Keratinocyte (primary cell): ENCODE measurements around the gene TMEM74B. TPM values are rescaled to one million over a fixed set of nuclear protein-coding genes. Genes with fewer than 3 reads are reported as not detected.

Source experiments
- DNase-seq: peaks from one replicate; pipeline ENCODE4 v3.0.0-alpha.2; 2011; ENCODE audit warnings: low read depth, missing footprints, low spot score
- FAIRE-seq: peaks from 2 replicates; lab custom pipeline; 2011; peaks lifted over from hg19 to GRCh38; lab: Jason Lieb, UNC
- H2AFZ ChIP-seq: 2 replicates; pipeline ENCODE4 v1.6.0; 2012; ENCODE audit warnings: low read length, control low read depth, inconsistent platforms; ENCODE audit not compliant: control insufficient read depth
- H3K27ac ChIP-seq: 2 replicates; pipeline ENCODE4 v1.5.1; 2011; ENCODE audit warnings: low read length; ENCODE audit not compliant: control insufficient read depth, insufficient read depth
- H3K27me3 ChIP-seq: 3 replicates; pipeline ENCODE4 v1.6.0; 2011; ENCODE audit warnings: low read length; ENCODE audit not compliant: control insufficient read depth, insufficient read depth; ENCODE audit errors: extremely low read depth
- H3K36me3 ChIP-seq, 2 experiments: 2 replicates in 1 of 2; 3 replicates in 1 of 2; pipeline ENCODE4 v1.5.1; 2011; ENCODE audit warnings: low read length in 2 of 2, mild to moderate bottlenecking in 1 of 2; ENCODE audit not compliant: control insufficient read depth in 2 of 2, insufficient read depth in 2 of 2; ENCODE audit errors: extremely low read depth in 1 of 2
- H3K4me1 ChIP-seq: 3 replicates; pipeline ENCODE4 v1.5.1; 2011; ENCODE audit warnings: low read length; ENCODE audit not compliant: control insufficient read depth, insufficient read depth; ENCODE audit errors: extremely low read depth
- H3K4me2 ChIP-seq: 3 replicates; pipeline ENCODE4 v1.6.0; 2011; ENCODE audit warnings: low read depth, low read length; ENCODE audit not compliant: control insufficient read depth, insufficient read depth; ENCODE audit errors: extremely low read depth
- H3K4me3 ChIP-seq, 3 experiments: fragments of 200-600 bp in 1 of 3; sonication (generic) in 1 of 3; 2 replicates in 2 of 3; 3 replicates in 1 of 3; pipeline ENCODE4 v1.5.1; 2011 to 2016; ENCODE audit warnings: low read length in 3 of 3, mild to moderate bottlenecking in 3 of 3, control low read depth in 2 of 3, inconsistent platforms in 1 of 3, low read depth in 1 of 3, mixed read lengths in 1 of 3, mixed run types in 1 of 3, moderate library complexity in 1 of 3; ENCODE audit not compliant: control insufficient read depth in 2 of 3, insufficient read depth in 2 of 3; ENCODE audit errors: extremely low read depth in 1 of 3
- H3K79me2 ChIP-seq: 2 replicates; pipeline ENCODE4 v1.6.0; 2012; ENCODE audit warnings: low read length; ENCODE audit not compliant: control insufficient read depth, insufficient read depth
- H3K9ac ChIP-seq: 3 replicates; pipeline ENCODE4 v1.6.0; 2011; ENCODE audit warnings: low read length; ENCODE audit not compliant: control insufficient read depth, insufficient read depth; ENCODE audit errors: extremely low read depth
- H3K9me1 ChIP-seq: 3 replicates; pipeline ENCODE4 v1.6.0; 2011; ENCODE audit warnings: low read length; ENCODE audit not compliant: control insufficient read depth, insufficient read depth; ENCODE audit errors: extremely low read depth
- H3K9me3 ChIP-seq: 2 replicates; pipeline ENCODE4 v1.5.1; 2012; ENCODE audit warnings: low read depth, low read length; ENCODE audit not compliant: control insufficient read depth
- H4K20me1 ChIP-seq: 3 replicates; pipeline ENCODE4 v1.6.0; 2011; ENCODE audit warnings: low read length; ENCODE audit not compliant: control insufficient read depth, insufficient read depth; ENCODE audit errors: extremely low read depth
- CTCF ChIP-seq, 3 experiments: IDR thresholded peaks in 1 of 3; conservative IDR thresholded peaks in 1 of 3; optimal IDR thresholded peaks in 1 of 3; 2 replicates in 2 of 3; 3 replicates in 1 of 3; pipeline versions ENCODE3 to v1.5.1; 2011; ENCODE audit warnings: low read length in 3 of 3, mild to moderate bottlenecking in 3 of 3, moderate library complexity in 2 of 3, control low read depth in 1 of 3, inconsistent platforms in 1 of 3; ENCODE audit not compliant: insufficient read depth in 2 of 3; ENCODE audit errors: extremely low read depth in 1 of 3
- EZH2 ChIP-seq: IDR thresholded peaks from one replicate; pipeline ENCODE4 v1.6.1; 2012; ENCODE audit warnings: inconsistent platforms, mild to moderate bottlenecking, low read length, moderate library complexity
- dilution Hi-C: fragments of 300-500 bp; cut with MboI; formaldehyde crosslinking; loops from one replicate; pipeline ENCODE4 v1.7.0; 2020; ENCODE audit warnings: low sequenced_read_pairs; ENCODE audit not compliant: extremely low pct_ligation_motif_present
- polyA plus RNA-seq, 5 experiments: library from polyadenylated mRNA; depleted of rRNA in 3 of 5; stranded (reverse) in 3 of 5; stranded (forward) in 1 of 5; unstranded in 1 of 5; fragments of >200 nt; gene quantifications; 1 replicate in 1 of 5; 2 replicates in 3 of 5; 3 replicates in 1 of 5; pipeline versions ENCODE4 v1.2.1 to v1.2.3, GENCODE V29; 2011 to 2012; ENCODE audit warnings: missing spikeins in 2 of 5, low read depth in 1 of 5, low replicate concordance in 1 of 5

Gene TMEM74B
- polyA plus RNA-seq, 1 donor (not counting 4 experiments of a cell fraction or from before 2014, with no cell fraction given) = 0.58 TPM

DNA sequence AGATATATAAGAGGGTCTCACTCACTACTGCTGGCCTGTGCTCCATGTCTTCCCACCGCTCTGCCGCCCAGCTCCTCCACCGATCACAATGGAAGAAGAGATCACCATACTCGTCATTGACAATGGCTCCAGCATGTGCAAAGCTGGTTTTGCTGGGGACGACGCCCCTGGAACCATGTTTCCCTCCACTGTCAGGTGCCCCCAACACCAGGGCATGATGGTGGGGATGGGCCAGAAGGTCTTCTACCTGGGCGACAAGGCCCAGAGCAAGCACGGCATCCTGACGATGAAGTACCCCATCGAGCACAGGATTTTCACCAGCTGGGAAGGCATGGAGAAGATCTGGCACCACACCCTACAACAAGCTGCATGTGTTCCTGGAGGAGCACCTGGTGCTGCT is 24.3 kb downstream of the TMEM74B start:
- TF ChIP-seq EZH2 = no peak
- TF ChIP-seq CTCF (optimal IDR thresholded peaks at IDR 0.05 in 1 of 3, IDR thresholded peaks at IDR 0.05 in 1 of 3, conservative IDR thresholded peaks at IDR 0.05 in 1 of 3; ENCODE audit: extremely low read depth in 1 of 3, insufficient read depth in 2 of 3, low read length in 3 of 3) = no peak
- peaks cover 30 to 31% of the 10 kb centered on the region in 2 experiments for H3K36me3 ChIP-seq
- DNase-seq = no peak
- no peaks in the 10 kb centered on the region for H3K27me3 ChIP-seq
- H3K4me2 ChIP-seq = no peak overlapping the region
- no peaks in the 10 kb centered on the region for H3K9me1 ChIP-seq
- no peak overlapping the region for H3K4me3 ChIP-seq
- no peak overlapping the region for H2AFZ ChIP-seq
- no peaks in the 10 kb centered on the region for H3K79me2 ChIP-seq
- FAIRE-seq = no peak
- H3K27ac ChIP-seq = no peak overlapping the region
- H4K20me1 ChIP-seq = peaks cover 2% of the 10 kb centered on the region
- no peaks in the 10 kb centered on the region for H3K9me3 ChIP-seq
- dilution Hi-C loops = no loop called here
- H3K9ac ChIP-seq = no peak overlapping the region
- no peaks in the 10 kb centered on the region for H3K4me1 ChIP-seq

GRCh38 chr20:1155342-1155741 is 29.4 kb downstream of the TMEM74B start:
- DNase-seq (no peak), FAIRE-seq (no peak)
- no peaks in the 10 kb centered on the region for H3K9me1 ChIP-seq
- peaks cover 2% of the 10 kb centered on the region for H4K20me1 ChIP-seq
- no peak overlapping the region for H3K9ac ChIP-seq
- H3K4me3 ChIP-seq = no peak overlapping the region
- dilution Hi-C loops = no loop called here
- H3K4me1 ChIP-seq = no peaks in the 10 kb centered on the region
- H3K9me3 ChIP-seq = no peaks in the 10 kb centered on the region
- H3K79me2 ChIP-seq = no peaks in the 10 kb centered on the region
- peaks cover 8 to 15% of the 10 kb centered on the region in 2 experiments for H3K36me3 ChIP-seq
- no peak overlapping the region for H2AFZ ChIP-seq
- TF ChIP-seq EZH2 (no peak), CTCF (optimal IDR thresholded peaks at IDR 0.05 in 1 of 3, IDR thresholded peaks at IDR 0.05 in 1 of 3, conservative IDR thresholded peaks at IDR 0.05 in 1 of 3; ENCODE audit: extremely low read depth in 1 of 3, insufficient read depth in 2 of 3, low read length in 3 of 3) (no peak)
- no peak overlapping the region for H3K4me2 ChIP-seq
- H3K27ac ChIP-seq = no peak overlapping the region
- H3K27me3 ChIP-seq = no peaks in the 10 kb centered on the region
